COLO668 (cell line): ENCODE data around the gene TCHHL1.

Experiments used
- DNase-seq: peaks from one replicate; lab custom pipeline; 2025; ENCODE audit not compliant: unreplicated experiment; lab: John Stamatoyannopoulos, UW

The TCHHL1 gene

DNA sequence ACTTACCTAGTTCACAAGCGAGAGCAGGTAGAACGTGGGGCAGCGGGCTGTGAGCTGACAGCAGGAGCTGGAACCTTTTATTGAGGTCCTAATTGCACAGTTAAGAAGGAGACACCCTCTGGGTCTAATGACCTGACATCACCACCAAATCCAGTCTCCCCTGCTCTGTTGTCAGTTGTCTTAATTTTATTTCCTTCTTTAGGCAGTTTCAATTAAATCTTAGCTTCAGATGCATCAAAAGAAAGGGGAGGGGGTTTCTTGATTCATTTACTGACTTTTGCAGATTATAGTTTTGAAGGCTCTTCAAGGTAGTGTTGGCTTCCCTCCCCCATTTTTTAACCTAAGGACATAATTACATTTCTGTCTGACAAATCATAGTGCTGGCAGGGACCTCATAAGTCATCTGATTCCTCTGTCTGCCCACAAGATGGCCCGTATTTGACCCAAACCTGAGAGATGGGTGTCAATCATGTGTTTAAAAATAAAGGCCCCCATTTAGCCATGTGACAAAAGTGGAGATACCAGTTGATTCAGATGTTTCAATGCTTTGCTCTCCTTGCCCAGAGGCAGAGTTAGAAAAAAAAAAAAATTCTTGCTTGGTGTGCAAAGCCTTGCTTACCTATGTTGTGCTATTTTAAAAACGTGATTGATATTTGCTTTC is at the start of gene TCHHL1:
TCHHL1 (minus strand) TSS at position 51 of the 661 bp plus-strand sequence. CDS start 921 bp downstream, outside the sequence.
- DNase-seq: no peak

DNA sequence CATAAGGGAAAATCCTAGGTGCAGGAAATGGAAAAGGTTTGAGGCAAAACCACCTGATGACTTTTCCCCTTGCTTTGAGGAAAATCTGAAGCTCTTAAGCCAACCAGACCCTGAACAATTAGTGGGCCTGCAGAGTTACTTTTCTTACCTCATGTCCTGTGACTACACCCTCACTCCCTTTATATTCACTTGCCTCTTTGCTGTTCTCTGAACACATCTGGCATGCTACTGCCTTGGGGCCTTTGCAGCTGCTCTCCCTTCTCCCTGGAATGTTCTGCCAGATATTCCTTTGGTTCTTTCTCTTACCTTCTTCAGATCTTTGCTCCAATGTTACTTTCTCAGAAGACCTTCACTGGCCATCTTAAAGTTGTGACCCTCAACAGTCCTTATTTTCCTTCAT is 48.4 kb upstream of the TCHHL1 start:
- no peak for DNase-seq

- DNase-seq: no peak
These were observed 41.3 kb upstream of the TCHHL1 start for GRCh38 chr1:152130186-152130585.

GRCh38 chr1:152127673-152128072 is 38.8 kb upstream of the TCHHL1 start:
- no peak for DNase-seq

DNA sequence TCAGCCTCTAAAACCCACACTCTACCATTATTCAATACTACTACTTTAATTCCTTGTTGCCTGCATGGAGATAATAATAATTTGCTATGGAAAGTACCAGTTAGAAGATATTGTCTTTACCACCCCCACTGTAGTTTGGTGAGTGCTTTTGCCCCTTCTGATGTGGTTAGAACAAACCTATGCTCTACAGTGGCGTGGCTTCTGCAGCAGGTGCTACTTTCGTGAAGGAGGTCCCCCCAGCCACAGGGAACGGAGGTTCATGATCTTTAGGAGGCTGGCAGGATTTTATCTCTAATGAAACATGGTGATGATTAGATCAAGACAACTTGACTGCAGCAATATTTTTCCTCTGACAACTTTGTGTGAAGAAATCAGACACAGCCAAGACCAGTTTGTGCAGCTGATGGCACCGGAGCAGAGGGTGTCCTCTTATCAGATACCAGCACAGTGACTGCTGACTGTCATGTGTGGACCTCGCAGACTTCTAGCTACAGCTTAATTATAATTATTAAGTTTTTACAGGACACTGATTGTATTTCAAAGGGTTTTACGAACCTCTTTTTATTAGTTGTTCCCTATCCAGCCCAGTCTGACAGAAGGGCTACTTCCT is 37.1 kb upstream of the TCHHL1 start:
- no peak for DNase-seq

DNA sequence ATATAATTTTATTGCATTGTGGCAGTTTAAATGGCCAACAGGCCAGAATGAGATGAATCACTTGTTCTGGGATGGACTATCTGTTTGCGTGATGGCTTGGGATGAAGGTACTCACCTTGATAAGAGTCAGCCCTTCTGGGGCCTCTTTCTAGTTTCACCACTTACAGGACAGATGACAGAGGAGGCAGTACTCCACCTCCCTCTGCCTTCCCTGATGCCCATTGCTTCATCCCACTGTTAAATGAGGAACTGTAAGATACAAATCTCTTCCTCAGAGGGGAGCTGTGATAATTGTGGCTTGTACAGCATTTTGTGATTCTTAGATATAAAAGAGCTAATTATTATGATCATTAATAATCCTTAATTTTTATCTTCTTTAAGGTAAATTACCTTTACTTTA is 30.1 kb upstream of the TCHHL1 start:
- no peak for DNase-seq

DNA sequence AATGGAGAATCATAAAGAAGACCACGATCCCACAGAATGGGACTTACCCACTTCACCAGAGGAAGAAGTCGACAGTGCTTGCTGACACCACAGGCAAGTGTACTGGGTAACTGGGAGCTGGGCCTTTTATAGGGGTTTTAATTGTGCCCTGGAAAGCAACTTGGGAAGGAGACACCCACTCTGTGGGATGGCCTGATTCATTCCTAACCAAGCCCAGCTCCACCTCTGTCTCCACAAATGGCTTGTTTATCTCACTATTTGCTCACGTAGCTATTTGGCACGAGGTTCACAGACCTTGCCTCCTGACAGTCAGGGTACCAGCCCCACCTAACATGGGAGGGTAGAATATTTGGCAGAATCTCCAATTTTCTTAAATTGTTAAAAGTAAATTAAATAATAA is 26.5 kb upstream of the TCHHL1 start, which contains the start of gene TCHH:
TCHH (minus strand) TSS at position 101 of the 400 bp plus-strand sequence. CDS start 1,364 bp downstream, outside the sequence.
- no peak for DNase-seq

- DNase-seq: no peak
These were observed 24.1 kb upstream of the TCHHL1 start for GRCh38 chr1:152112885-152113432.

DNA sequence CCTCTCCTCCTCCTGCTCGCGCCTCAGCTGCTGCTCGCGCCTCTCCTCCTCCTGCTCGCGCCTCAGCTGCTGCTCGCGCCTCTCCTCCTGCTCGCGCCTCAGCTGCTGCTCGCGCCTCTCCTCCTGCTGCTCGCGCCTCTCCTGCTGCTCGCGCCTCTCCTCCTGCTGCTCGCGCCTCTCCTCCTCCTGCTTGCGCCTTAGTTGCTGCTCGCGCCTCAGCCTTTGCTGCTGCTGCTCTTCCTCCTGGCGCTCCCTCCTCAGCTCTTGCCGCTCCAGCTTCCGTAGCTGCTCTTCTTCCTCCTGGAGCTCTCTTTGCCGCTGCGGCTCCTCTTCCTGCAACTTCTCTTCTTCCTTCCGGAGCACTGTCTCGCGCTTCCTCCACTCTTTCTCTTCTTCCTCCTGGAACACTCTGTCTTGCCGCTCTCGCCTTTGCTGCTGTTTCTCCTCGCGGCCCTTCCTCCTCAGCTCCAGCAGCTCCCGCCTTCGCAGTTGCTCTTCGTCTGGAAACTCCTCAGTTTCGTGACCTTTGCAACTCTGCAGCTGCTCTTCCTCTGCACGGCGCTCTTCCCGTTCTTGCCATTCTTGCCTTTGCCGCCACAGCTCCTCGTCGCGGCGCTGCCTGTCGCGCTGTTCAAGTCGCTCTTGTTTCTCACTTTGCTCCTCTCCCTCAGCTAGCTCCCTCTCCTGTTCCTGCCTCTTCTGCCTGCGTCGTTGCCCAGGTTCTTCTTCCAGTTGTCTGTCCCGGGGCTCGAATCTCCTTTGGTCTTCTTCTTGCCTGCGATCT is 23.4 kb upstream of the TCHHL1 start:
- DNase-seq: peak; percentile 12

DNA sequence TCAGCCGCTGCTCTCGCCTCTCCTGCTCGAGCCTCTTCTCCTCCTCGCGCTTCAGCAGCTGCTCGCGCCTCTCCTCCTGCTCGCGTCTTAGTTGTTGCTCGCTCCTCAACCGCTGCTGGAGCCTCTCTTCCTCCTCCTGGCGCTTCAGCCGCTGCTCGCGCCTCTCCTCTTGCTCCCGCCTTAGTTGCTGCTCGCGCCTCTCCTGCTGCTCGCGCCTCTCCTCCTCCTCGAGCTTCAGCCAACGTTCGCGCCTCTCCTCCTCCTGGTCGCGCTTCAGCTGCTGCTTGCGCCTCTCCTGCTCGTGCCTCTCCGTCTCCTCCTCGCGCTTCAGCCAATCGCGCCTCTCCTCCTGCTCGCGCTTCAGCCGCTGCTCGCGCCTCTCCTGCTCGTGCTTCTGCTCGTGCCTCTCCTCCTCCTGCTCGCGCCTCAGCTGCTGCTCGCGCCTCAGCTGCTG is 22.7 kb upstream of the TCHHL1 start:
- peak; percentile 58 for DNase-seq

DNA sequence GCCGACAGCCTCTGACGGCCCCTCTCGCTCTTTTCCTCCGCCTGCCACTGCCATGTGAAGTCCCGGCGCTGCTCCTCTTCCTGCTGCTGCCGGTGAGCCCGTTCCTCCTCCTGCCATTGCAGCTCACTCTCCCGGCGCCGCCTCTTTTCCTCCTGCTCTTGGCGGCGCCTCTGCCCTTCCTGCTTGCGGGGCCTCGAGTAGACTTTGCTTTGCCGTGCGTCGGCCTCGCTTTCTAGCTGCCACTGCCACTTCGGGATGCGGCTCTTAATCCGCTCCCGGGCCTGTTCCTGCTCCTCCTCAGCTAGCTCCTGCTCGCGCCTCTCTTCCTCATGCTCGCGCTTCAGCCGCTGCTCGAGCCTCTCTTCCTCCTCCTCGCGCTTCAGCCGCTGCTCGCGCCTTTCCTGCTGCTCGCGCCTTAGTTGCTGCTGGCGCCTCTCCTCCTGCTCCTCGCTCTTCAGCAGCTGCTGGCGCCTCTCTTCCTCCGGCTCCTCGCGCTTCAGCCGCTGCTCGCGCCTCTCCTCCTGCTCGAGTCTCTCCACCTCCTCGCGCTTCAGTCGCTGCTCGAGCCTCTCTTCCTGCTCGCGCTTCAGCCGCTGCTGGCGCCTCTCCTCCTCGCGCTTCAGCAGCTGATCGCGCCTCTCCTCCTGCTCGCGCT is 22.1 kb upstream of the TCHHL1 start:
- DNase-seq: peak; percentile 66

DNA sequence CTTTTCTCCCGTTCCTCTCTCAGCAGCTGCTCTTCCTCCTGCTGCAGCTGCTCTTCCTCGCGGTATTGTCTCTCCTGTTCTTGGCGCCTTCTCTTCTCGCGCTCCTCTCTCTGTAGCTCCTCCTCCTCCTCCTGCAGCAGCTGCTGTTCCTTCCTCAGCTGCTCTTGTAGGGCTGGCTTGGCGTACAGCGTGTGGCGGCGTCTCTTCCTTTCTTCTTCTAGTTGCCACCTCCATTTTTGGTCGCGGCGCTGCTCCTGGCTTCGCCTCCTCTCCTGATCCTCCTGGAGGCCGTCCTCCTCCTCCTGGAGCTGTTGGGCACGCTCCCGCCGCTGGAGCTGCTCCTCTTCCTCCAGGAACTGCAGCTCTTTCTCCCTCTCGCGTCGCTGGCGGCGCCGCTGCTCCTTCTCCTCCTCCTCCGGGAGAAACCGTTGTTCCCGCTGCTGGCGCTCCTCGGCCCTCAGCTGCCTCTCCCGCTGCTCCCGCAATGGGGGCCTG is 21.5 kb upstream of the TCHHL1 start:
- DNase-seq: peak; percentile 61

DNA sequence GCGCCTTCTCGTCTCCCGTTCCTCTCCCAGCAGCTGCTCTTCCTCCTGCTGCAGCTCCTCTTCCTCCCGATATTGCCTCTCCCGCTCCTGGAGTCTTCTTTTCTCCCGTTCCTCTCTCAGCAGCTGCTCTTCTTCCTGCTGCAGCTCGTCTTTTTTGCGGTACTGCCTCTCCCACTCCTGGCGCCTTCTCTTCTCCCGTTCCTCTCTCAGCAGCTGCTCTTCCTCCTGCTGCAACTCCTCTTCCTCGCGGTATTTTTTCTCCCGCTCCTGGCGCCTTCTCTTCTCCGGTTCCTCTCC is 21.1 kb upstream of the TCHHL1 start:
- DNase-seq: no peak

DNA sequence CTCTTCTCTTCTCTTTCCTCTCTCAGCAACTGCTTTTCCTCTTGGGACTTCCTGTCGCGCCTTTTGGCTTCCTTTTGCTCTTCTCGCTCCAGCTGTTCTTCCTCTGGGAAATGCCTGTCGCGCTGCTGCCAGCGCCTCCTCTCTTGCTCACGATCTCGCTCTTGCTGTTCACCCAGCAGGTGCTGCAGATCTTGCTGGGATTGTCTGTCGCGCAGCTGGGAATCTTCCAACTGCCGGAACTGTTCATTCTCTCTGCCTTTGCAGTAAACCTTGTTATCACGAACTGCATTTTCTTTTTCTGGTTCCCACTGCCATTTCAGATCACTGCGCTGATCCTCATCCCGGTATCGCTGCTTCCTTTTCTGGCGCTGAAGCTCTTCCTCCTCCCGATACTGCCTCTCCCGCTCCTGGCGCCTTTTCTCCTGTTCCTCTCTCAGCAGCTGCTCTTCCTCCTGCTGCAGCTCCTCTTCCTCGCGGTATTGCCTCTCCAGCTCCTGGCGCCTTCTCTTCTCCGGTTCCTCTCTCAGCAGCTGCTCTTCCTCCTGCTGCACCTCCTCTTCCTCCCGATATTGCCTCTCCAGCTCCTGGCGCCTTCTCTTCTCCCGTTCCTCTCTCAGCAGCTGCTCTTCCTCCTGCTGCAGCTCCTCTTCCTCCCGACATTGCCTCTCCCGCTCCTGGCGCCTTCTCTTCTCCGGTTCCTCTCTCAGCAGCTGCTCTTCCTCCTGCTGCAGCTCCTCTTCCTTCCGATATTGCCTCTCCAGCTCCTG is 20.6 kb upstream of the TCHHL1 start:
- DNase-seq: no peak

GRCh38 chr1:152108882-152109222 is 20.0 kb upstream of the TCHHL1 start:
- no peak for DNase-seq

DNA sequence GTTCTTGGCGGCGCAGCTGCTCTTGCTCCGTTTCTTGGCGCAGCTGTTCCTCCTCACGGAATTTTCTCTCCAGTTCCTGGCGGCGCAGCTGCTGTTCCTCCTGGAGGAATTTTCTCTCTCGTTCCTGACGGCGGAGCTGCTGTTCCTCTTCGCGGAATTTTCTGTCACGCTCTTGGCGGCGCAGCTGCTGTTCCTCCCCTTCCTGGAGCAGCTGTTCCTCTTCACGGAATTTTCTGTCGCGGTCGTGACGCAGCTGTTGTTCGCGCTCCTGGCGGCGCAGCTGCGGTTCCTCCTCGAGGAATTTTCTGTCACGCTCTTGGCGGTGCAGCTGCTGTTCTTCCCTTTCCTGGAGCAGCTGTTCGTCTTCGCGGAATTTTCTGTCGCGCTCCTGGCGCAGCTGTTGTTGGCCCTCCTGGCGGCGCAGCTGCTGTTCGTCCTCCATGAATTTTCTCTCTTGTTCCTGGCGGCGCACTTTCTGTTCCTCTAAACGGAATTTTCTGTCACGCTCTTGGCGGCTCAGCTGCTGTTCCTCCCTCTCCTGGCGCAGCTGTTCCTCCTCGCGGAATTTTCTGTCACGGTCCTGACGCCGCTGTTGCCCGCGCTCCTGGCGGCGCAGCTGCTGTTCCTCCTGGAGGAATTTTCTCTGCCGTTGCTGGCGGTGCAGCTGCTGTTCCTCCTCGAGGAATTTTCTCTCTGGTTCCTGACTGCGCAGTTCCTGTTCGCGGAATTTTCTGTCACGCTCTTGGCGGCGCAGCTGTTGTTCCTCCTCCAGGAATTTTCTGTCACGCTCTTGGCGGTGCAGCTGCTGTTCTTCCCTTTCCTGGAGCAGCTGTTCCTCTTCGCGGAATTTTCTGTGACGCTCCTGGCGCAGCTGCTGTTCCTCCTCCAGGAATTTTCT is 19.4 kb upstream of the TCHHL1 start:
- no peak for DNase-seq

DNA sequence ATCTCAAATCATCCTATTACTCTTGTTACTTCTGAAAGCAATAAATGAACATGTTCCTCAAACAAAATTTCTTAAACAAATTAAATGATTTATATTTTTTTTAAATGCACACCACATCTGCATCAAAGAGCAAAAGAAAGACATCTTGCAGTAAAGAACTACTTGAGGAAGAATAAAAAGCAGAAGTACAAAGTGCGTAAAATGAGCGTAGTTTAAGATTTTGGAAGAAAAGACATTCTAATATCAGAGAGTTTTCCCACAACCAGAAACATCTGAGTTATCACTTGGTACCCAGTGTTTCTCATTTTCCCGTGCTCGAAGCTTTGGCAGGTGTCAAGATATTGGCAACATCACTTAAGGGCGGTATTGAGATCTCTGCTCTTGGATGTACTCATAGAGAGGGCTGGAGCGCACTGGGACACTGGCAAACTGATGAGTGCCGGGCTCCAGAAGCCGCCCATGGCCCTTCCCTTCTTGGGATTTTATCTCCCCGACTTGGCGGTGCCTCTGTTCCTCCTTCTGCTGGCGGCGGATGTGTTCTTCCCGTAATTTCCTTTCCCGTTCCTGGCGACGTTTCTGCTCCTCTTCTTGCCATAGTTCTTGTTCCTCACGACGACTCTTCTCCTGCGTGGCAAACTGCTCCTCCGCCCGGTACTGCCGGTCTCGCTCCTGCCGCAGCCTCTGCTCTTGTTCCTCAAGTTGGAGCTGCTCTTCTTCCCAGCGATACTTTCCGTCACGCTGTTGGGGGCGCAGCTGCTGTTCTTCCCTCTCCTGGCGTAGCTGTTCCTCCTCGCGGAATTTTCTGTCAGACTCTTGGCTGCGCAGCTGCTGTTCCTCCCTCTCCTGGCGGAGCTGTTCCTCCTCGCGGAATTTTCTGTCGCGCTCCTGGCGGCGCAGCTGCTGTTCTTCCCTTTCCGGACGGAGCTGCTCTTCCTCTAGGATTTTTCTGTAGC is 18.4 kb upstream of the TCHHL1 start:
- DNase-seq: no peak

DNA sequence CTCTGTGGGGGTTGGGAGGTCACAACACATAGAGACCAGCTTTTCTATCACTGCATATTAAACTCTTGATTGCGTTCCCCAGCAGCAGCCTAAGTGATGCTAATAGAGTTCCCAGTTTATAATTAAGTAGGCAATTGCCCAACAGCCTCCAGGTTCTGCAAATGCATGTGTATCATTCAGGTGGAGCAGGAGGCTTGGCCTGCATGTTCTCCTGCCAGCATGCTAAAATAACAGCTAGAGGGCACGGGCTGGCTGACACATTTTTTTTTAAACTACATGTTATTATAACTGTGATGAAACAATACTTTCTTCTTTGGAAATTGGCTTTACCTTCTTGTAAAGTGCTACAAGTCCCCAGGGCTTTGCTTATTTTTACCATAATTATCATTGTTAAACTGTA is 16.0 kb upstream of the TCHHL1 start:
- no peak for DNase-seq
